NCI-H1092 (cell line): Measurements from ENCODE around the gene IRF1.
"Not testable (repeated sequence)": the region's sequence is repeated elsewhere in the genome, so short reads cannot be mapped to it uniquely, and the experiment has no call there.

Experiments used
- DNase-seq: peaks from one replicate; lab custom pipeline; 2025; lab: John Stamatoyannopoulos, UW

The IRF1 gene

DNA sequence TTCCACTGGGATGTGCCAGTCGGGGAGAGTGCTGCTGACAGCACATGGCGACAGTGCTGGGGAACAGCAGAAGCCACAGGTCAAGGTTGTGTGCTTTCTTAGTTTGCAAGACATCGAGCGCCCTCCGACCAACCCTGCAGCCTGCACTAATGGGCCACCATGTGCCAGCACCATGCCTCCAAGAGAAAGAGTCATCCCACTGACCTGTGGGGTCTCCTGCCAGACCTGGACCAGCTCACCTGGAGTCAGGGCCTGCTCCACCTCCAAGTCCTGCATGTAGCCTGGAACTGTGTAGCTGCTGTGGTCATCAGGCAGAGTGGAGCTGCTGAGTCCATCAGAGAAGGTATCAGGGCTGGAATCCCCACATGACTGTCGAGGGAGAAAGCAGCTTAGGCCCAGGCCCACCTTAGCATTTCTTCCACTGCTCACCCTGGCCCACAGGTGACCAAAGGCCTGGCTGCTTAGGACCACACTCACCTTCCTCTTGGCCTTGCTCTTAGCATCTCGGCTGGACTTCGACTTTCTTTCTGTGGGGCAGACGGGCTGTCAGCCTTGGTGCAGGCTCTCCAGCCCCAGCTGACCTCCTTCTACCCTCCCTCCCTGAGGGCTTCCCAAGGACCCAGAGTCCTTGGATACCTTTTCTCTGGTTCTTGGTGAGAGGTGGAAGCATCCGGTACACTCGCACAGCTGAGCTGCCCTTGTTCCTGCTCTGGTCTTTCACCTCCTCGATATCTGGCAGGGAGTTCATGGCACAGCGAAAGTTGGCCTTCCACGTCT is 4.1 kb downstream of the IRF1 start:
- DNase-seq, result no peak

- DNase-seq, result no peak
Observed at GRCh38 chr5:132485641-132486317, 4.8 kb downstream of the IRF1 start.

DNA sequence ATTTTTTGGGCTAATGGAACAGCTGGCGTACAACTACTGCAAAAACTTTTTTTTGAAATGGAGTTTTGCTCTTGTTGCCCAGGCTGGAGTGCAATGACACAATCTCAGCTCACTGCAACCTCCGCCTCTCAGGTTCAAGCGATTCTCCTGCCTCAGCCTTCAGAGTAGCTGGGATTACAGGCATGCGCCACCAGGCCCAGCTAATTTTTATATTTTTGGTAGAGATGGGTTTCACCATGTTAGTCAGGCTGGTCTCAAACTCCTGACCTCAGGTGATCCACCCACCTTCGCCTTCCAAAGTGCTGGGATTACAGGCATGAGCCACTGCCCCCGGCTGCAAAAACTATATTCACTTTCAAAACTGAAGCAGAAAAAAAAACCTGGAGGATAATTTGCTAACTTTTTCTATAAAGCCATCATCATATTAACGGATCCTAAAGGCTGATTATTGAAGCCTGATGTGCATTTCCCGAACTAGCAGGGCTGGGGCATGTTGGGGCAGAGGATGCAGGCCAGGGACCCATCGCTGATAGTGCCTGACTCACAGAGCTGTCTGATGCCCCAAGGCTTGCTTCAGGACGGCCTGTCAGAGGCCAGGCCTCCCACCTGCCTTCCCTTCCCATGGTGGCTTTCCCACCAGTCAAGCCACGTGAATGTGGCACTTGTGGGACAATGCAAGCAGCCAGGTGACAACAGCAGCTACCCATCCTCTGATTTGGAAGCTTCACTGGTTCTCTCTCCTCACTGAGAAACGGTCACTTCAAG is 5.5 kb downstream of the IRF1 start:
- not testable (repeated sequence) for DNase-seq

DNA sequence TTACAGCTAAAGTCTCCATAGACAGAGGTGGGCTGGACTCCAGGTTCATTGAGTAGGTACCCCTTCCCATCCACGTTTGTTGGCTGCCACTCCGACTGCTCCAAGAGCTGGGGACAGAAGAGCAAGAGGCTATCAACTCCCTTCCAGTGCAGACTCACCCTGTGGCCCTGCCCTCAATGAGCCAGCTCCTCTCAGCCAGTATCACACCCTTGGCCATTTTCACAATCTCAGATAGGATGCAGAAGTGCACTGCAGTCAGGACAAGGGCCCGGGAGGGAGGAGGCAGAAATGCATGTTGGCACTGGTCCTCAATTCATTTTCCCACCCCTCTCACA is 6.2 kb downstream of the IRF1 start:
- no peak for DNase-seq

DNA sequence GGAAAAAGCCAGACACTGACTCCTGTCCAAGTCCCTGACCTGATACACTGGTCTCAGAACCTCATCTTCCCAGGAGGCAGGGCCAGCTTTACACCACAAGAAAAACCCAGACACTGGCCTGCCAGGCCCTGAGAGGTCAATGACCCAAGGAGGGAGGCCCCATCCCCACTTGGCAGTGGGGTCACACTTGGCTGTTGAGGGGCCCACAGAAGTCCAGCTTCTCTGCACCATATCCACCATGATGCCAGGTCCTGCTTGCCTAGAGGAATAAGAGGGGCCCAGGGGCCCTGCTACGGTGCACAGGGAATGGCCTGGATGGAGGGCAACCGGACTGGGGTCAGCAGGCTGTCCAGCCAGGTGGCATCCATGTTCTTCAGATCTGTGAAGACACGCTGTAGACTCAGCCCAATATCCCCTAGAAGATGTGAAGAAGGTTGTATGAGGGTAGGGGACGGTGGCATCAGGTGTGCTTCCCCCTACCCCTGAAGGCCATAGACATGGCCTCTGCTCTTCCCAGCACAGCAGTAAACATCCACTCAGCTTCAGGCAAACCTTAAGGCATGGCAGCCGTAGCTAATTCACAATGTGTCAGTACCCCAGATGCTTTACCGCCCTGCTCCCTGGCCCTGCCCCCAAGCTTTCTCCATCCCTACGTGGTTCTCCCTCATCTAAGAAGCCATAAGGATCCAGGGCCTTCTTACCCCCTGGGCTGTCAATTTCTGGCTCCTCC is 6.7 kb downstream of the IRF1 start:
- DNase-seq, result no peak

- no peak for DNase-seq
Observed at GRCh38 chr5:132483101-132483500, 7.5 kb downstream of the IRF1 start.

- no peak for DNase-seq
Observed at GRCh38 chr5:132481596-132482211, 8.9 kb downstream of the IRF1 start.

GRCh38 chr5:132480893-132481595 is 9.5 kb downstream of the IRF1 start:
- no peak for DNase-seq

- no peak for DNase-seq
Observed at GRCh38 chr5:132480546-132480892, 10.1 kb downstream of the IRF1 start.

DNA sequence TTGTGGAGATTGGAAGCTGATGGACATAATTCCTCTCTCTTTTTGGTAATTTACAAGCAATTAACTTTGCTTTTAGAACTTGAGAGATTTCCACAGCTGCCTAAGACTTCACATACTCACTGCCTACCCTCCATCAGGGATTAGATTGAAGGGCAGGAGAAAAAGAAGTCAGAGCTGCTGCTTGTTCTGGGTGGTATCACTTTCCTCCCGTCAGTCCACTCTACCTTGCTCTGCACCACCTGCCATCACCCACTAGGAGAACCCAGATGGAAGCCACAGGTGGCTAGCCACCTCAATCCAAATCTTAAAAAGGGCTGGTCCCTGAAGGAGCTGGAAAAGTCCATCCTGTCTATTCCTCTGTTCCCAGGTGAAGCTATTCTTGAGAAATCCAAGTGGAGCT is 10.5 kb downstream of the IRF1 start:
- DNase-seq, result no peak

DNA sequence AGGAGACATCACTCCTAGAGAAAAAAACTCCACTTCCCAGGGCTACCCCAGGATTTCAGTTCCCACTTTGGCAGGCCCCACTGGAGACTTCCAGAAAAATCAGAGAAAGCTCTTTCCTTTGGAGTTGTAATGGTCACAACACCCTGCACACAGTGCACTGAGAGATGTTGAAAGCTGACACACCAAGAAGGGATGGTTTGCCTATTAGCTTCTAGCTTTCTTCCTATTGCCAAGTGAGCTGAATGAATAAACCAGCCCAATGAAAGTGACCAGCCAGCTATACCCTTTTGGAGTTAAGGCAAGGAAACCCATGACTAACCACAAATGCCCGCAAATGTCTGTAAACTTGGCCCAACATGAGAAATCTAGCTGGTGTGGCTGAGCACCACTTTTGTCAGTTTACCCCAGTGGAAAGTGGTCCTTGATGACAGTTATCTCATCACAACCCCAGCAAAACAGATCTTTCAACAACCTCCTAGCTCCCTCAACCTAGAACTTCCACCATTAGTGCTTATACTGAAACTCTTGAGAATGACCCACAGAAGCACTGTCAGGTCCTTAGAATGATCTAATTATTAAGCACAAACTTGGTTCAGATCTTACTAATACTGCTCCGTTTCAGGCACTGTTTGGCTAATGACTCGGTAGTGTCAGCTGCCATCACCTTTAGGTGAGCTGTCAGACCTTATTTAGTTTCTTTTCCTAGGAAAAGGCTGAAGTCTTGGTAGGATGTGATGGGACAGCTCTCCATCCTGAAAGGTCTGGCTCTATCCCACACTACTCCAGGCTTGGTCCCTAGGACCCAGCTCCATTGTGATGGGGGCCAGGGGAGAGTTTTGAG is 11.2 kb downstream of the IRF1 start:
- no peak for DNase-seq

GRCh38 chr5:132478366-132478871 is 12.2 kb downstream of the IRF1 start:
- DNase-seq, result no peak

DNA sequence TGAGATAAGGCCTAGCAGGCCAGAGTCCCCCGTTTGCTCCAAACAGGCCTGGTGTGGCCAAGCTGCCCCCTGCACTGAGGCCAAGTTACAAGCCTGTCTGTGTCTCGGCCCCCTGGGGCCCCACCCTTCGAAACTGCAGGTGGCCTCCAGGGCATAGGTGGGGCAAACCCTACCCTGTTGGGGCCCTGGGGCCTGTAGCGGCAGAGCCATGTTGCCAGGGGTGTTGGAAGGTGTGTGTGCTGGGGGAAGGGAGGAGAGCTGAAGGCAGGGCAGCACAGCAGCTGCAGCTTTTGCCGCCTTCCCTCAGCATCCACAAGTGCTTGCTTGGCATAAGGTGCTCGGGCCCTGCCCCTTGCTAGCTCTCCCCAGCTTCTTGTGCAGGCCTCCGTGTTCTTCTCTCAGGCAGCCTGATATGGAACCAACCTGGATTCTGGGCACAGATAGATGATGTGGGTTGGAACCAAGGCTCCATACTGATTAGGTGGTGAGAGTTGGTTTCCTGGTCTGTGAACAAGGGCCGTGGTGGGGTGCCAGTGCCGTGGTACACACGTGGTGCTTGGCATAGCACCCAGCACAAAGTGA is 12.7 kb downstream of the IRF1 start:
- no peak for DNase-seq

- DNase-seq, result no peak
Observed at GRCh38 chr5:132476876-132477781, 13.4 kb downstream of the IRF1 start.

DNA sequence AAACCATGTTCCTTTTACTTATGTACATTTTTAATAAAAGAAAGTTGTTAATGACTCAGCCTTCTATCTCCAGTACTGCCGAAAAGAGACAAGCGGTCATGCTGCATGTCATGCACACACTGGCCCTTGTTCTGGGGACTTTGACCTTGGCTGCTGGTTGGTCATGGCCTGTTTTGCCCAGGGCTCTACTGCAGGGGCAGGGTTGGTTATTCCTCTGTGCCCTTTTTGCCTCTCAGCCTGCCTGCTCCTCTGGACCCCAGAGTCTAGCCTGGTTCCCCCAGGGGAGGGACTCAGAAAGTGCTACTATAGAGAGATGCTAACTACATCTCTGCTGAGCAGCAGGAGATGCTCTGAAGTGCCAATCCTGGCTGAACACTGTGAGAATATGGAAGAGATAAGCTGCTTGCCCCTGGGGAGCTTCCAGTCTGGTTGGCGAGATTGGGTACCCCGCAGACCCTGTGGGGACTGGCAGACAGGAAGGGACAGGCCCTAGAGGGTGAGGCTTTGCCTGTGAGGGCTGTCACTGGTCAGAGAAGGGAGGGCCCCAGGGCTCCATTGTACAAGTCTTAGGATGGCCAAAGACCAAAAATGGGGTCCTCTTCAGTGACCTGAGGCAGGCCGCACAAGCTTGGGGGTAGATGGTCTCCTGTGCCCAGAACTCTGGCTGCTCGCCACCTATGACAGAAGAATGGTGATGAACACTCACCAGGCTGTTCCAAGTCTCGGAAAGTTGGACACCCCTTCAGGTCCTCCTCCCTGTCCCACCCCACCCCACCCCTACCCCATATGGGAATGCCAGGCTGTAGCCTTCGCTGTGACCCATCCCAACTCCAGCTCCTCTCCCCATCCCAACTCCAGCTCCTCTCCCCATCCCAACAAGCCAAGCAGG is 14.3 kb downstream of the IRF1 start:
- DNase-seq, result no peak

DNA sequence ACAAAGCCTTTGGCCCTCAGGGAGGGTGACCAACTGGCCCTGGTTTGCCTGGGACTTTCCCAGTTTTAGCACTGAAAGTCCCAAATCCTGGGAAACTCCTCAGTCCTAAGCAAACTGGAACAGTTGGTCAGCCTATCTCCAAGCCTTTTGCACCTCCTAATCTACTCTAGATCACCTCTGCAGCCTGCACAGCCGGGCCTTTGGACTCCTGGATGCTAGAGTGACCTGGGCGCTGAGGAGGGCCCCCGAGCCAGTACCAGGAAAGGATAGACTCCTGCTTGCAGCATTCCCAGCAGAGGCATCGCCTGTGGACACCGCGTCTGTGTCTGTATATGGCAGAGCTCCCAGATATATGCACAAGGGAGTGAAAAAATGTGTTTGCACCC is 15.1 kb downstream of the IRF1 start:
- no peak for DNase-seq

DNA sequence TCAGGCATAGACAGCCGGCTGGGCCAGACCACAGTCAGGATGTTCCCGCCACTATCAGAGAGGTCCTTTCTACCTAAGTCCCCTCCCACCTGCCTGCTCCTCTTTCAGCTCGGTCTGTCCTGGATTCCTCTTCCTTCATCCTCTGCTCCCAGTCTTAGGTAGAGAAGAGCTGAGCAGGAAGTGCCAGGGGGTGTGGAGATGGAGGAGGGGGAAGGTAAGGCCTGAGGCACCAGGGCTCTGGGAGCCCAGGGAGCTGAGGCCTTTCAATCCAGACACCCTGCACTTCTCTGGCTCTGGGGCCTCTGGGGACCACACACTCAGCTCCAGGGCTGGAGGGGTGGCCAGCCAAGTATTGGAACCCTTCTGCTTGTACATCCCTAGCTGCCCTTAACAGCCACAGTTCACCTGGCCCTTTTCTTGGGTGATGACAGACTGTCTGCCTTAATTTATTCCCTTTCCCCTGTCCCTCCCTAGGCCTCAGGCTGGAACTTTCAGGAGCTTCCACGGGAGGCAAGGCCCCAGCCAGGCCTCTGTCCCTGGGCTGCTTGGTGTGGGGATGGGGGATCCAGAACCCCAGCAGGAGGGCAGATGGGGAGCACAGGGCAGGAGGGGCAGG is 15.6 kb downstream of the IRF1 start:
- DNase-seq, result no peak
